GDM1 (cell line): ENCODE measurements around the gene AVEN.
A peak's percentile ranks its signal among the peaks of the same experiment; 100 is the strongest.

Experiments used
- DNase-seq: peaks from one replicate; lab custom pipeline; 2025; lab: John Stamatoyannopoulos, UW

The AVEN gene

DNA sequence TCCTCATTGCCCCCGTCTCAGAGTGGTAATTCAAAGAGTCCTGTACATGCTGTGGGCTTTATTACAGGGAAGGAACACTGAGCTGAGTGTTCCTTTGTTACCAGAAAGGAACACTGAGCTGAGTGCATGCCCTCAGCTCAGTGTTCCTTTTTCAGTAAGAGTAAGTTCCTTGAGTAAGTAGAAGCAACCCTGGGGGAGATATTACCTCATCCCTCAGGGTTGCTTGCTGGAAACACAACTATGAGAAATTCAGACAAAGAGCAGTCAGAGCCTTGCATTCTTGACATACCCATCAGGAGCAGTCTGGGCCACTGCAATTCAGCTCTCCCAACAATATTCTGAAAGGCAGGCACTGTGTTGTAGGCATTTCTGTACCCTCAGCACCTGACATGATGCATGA lies 53.7 kb downstream of the AVEN start:
- DNase-seq = no peak

DNA sequence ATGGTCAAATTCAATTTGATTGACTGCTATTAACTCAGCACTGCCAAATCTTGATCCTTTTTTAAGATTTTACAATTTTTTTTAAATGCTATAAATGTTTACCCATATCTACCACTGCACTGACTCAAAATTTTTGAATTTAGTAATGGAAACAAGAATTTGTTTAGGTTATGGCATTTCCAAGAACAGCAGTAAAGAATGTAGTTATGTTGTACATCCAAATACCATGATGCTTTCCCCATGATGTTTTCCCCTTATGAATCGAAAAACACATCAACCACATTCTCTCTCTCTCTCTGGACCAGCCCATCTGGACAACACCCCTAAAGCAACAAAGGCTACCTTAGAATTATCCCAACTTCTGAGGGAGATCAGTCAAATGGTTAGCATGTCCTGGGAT lies 56.5 kb downstream of the AVEN start:
- no peak for DNase-seq

DNA sequence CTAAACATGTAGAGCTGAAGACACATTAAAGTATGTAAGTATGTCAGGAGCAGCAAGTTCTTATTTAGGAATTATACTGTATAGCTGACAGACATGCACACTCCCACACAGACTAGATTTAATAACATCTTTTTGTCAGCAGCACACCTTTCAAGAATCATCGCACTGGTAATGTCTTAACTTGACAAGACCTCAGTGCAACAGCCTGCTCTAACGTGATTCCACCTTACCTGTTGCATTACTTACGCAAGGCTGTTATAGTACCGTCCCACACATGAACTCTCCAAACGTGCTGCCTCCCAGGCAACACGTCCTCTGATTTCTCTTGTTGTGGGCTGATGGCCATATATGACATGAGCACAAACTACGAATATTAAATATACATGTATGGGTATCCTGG lies 58.8 kb downstream of the AVEN start:
- DNase-seq = no peak

DNA sequence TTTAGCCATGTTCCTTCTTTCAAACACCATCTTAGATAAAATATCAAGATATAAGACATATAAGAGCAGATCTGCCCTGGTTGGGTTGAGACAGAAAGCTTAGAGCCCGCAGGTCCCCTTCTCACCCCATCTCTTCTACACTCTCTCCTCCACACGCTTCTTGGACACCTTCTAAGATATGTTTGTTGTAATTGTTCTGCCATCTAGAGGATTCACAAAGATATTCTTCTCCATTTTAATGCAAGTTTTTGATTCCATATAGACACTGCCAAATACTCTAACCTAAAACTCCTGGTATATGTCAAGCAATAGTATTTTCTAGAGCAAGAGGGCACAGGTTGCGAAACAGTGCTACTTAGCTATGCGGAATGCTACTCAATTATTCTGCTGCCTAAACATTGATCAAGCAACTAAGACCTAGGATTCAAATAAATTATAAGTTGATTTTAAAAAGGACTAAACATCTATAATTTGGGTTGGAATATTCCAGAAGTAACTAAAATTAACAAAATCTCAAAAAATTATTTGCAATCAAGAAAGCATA lies 63.9 kb downstream of the AVEN start:
- DNase-seq = no peak

DNA sequence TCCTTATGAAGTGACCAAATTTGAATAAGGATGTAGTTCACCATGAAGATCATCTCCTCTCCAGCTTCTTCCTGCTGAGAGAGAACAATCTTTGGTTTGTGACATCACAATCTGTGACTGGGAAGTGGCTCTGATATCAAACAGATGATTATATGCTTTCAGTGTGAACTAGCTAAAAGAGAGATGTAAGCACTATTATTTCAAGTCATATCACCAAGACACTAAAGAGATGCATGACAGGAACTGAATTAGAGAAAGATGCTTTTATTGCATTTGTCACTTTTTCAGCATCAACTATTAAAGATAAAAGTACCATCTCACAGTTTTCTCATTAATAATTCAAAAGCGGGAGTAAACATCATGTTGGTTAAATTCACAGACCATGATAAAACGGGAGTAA lies 67.2 kb downstream of the AVEN start:
- no peak for DNase-seq

DNA sequence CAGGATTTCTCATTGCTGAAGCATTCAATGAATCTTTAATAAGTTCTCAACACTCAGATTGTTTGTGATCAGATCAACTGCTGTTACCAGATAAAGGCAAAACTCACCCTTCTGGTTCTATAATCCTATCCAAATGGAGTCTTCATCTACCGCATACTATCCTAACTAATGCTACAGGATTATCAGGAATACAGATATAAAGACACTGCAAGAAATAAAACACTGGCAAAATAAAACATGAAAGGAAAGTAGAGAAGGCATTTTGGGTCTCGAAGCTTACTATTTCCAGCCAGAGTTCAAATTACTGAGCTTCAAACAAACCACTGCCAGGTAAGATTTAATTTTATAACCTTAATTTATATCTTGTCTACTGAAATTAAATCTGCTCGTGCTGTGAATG lies 70.2 kb downstream of the AVEN start:
- no peak for DNase-seq

DNA sequence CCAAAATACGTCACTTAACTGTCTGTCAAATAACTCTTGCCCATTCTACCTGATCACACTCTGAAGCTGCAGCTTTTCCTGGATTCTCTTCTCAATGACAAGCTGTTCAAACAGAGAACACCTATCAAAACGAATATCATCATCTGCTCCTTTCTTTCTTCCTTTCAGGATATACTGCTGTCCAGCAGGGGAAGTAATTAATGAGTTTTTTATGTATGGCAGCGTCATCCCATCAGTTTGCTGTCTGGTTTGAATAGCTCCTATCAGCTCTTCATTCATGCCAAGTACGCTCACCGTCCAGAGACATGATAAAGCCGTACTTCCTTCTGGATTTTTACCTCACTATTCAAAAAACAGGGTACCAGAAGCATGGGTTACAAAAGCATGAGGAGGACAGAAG lies 70.8 kb downstream of the AVEN start, which contains the start of gene CHRM5:
TSS of gene CHRM5 (plus strand) at position 274 of the 400 bp plus-strand sequence. CDS start 94,221 bp downstream, outside the sequence.
- no peak for DNase-seq

DNA sequence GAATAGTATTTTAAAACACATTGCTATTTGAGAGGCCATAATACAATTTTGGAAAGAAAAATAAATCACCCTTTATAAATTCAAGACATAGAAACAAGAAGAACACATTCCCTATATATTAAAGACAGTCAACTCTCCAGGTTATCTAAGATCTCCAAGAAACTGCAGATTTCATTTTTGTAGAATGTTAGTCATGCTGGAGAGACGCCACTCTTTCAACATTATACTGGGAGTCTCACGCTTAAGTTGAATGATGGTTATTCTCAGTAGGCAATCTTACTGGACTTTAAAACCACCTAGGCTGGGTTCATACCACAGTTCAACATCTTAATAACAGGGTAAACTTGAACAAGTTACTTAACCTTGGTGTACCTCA lies 74.4 kb downstream of the AVEN start:
- no peak for DNase-seq

DNA sequence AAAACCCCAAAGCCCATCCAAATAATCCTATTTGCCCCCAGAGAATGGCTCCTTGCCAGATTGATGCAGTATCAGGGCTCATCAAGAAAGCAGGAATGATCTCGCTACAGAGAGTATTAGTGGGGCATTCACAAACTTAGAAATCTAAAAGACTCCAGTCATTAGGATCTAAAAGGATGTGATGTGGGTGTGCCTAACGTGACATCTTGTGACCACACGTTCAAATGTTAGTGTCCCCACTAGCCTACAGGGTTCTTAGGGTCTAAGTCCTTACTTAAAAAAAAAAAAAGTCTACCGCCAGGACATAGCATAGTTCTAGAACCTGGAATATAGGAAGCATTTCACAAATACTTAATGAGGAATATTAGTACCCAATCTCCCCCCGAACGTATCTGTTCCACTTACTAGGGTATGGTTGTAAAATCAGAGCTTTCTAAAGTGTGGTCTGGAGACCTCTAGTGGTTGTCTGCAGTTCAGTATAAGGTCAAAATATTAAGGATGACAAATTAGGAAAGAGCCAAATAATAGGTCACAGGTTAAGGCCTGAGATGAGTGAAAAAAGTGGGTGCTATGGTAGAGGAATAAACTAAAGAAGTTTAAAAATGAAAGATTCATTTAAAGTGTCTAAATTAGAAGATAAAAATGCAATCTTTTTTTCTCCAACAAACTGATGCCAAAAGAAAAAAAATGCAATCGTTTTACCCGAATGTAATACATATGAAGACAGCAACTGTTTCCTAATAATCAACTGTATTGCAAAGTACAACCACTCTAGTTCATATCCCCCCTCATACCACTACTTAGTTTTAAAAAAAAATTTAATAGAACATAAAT lies 75.0 kb downstream of the AVEN start:
- DNase-seq = peak; percentile 2

DNA sequence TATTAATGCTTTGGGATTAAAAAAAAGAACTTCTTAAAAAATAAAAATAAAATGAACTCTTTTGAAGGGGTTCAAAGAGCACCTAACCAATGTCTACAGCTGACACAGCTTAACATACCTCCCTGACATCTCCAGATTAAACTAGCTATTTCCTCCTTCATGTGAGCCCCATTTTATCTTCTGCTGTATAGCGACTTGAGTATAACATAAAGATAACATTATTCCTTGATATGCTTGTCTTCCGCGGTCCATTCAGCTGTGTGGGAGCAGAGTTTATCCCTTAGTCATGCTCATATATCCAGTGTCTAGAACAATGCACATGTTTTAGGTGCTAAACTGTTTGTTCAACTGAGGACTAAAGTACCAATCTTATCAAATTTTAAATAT lies 78.5 kb downstream of the AVEN start:
- no peak for DNase-seq

DNA sequence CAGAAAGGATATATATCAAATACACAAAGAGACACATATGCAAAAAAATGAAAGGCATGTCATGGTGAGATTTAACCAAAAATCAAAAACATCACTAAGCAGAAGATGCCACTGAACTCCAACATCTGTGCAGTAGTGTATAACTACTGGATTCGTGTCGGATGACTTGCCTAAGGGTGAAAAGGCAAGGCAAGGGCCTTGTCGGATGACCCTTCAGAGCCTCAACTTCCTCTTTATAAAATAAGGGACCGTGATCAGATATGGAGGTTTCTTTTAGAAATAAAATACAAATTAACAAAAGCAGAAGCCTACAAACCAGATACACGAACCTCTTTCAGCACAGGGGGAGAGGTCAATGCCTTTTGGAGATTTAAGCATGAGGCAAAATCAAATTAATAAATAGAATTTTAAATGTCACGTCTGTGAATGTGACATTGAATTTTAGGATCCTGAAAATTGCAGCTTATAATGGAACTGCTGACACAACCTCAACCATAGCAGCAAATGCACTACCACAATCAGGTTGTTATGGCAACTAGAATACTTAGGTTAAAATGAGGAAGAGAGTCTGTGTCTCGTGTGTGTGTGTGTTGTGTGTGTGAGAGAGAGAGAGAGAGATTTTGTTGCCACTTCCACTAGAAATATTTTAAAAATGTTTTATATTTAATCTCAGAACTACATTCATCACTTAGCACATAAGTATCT lies 79.0 kb downstream of the AVEN start:
- no peak for DNase-seq

DNA sequence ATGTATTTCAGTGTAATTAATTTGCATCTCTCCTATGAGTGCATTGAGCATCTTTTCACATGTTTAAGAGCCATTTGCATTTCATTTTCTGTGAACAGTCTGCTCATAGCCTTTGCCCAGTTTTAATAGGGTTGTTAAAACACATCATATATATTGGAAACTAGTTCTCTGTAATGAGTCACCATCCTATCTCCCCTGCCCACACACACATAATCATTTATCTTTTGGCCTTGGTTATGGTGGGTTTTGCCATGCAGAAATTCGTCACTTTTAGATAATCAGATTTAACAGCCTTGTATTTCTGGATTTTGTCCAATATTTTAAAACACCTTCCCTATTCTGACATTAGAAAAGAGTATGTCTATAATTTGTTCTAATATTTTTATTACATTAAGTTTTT lies 82.6 kb downstream of the AVEN start:
- DNase-seq = no peak

DNA sequence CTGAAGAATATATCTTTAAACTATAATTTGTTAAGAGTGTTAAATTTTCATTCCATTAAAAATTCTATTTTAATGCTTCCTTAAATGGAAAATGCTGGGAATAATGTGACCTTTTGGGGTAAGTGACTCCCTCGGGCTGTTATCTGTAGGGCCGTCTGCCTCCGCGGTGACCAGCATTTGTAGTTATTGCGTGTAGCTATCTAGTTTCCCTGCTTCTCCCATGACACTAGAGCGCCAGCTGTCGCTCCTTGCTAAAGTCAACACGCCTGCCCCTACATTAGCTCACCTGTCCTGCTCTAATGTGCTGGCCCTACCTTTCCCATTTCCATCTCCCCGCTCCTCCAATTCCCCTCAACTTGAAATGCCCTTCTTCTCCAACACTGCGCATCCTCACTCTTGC lies 83.1 kb downstream of the AVEN start:
- DNase-seq = no peak

DNA sequence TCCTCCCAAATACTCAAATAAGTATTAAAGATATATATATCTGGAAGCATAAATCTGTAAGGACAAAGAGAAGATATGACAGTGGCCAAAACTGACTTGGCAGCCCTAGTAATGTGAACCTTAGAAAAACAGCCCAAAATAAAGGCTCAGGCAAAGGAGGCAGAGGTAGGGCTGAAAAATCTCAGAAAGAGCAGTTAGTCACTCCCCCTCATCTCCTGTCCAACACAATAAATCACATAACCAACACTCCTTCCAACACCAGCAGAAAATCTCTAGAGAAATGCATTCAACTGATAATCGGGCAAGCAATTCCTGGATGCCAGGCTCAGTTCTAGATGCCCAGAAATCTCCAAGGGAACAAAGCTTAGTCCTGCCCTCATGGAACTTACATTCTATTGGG lies 92.9 kb downstream of the AVEN start:
- DNase-seq = no peak

DNA sequence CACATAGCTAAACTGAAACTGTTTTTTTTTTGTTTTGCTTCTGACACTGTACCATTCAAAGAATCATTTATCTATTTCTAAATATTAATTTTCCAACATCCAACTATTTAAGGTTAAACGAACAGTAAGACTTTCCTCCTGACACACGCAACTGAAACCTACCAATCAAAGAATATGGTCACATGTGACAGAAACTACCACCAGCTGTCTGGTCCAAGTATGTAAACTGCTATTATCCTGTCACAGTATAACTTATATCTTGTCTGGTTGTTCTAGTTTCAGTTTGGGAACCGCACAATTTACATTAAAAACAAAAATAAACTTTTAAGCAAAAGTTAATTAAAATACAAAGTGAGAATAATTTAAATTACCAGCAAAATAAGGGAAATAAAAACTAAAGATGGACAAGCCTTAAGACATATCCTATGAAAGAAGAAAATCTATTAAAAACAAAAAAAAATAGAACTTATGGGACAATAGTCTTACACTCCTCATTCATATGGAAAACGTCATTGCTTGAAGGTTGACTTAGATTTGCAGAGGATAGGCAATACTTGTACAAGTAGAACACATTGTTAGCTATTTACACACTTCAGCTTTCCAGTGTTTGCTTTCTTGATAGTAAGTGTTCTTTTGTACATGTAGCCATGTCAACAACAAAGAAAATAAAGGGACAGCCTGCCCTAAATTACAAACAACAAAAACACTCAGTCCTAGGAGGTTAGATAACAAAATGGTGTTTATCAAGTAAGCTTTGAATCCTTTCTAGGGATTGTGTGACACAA lies 97.5 kb downstream of the AVEN start:
- DNase-seq = no peak

DNA sequence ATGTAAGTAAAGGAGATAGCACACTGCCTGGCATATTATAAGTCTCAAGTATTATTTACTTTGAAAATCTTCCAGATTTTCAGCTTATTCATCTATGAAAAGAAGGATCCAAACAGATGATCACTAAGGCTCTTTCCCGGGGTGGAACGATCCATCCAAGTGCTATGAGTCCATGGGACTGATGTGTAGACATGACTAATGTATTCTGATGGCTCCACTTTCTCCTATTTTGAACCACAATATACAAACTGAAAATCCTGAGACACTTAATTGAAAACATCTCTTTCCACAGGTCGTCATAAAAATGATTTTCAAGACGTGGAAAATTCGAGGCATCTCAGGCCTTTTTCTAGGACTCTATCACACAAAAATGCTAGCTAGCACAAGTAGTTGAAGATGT lies 104.1 kb downstream of the AVEN start:
- DNase-seq = no peak

DNA sequence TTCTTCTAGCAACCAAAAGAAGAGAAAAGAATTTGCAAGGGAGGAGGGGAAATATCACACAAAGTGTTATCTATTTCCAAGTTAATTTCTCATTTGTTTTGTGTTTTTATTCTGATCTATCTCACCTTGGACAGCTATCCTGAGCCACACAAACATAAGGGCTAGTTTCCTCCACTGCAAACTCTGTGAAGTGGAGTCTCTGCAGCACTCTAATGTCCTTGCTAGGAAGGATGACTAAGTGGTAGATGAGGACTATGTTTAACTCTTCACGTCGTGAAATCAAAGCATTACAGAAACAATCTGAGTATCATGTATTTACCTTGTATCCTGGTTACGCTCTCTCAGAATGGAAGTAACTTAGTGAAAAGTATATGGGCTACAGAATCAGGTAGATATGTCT lies 104.6 kb downstream of the AVEN start:
- no peak for DNase-seq

DNA sequence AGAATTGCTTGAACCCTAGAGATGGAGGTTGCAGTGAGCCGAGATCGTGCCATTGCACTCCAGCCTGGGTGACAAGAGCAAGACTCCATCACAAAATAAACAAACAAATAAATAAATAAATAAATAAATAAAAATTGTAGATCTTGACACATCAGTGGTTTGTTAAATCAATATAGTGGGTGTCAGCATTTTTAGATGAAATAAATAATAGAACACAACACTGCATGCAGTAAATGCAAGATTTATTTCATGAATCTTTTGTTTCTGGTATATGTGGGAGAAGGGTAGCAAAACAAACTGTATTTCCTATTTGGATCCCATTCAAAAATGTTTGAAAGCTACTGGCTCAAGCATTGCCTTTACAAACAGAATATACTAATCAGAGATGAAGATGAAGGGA lies 106.3 kb downstream of the AVEN start:
- no peak for DNase-seq

DNA sequence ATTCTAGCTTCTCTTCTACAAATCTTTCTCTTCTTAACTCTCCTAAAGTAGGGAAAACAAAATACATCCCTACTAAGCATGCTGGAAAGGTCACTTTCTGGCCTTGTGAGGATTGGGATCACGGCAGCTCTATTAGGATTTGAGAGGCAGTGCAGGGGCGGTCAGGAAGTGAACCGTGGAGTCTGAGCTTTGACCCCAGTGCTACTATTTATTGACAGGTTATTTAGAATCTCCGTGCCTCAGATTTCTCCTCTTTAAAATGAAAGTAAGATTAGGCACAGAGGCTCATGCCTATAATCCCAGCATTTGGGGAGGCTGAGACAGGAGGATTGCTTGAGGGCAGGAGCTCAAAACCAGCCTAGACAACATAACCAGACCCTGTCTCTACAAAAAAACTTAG lies 112.7 kb downstream of the AVEN start:
- no peak for DNase-seq

DNA sequence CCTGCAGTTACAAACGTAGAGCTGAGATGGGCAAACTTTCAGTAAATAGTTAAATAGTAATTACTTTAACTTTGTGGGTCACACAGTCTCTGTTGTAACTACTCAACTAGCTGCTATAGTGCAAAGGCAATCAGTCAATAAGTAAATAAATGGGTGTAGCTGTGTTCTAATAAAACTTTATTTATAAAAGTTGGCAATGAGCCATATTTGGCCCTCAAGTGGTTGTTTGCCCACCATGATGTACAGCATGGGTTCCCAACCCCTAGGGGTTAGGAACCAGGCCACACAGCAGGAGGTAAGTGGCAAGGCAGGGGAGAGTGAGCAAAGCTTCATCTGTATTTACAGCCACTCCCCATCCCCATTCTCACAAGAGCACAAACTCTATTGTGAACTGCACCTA lies 115.6 kb downstream of the AVEN start:
- no peak for DNase-seq

DNA sequence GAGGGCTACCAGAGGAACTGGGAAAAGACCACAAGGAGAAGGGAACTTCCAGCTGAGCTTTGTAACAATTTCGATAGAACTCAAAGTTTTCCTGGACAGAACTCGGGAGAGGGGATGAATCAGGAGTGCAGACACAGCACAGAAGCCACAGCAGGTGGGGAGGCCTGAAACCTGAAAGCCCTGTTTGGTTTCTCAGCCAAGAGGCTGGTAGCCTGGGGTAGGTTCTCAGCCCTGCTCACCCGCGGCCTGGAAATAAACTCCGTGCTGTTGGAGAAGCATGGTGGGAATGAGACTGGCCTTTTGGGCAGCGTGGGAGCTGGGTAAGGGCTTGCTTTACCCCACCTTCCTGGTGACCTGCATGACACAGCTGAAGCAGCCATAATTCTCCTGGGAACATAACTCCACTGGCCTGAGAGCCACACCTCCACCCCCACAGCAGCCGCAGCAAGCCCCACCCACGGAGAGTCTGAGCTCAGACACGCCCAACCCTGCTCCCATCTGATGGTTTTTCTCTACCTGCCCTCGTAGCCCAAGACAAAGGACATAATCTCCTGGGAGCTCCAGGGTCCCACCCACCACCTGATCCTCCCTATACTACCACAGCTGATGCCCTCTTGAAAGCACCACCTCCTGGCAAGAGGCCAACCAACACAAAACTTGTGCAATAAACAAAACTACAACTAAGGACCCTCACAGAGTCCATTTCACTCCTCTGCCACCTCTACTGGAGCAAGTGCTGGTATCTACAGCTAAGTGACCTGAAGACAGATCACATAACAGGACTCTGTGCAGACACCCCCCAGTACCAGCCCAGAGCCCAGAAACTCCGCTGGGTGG lies 123.2 kb downstream of the AVEN start:
- no peak for DNase-seq

DNA sequence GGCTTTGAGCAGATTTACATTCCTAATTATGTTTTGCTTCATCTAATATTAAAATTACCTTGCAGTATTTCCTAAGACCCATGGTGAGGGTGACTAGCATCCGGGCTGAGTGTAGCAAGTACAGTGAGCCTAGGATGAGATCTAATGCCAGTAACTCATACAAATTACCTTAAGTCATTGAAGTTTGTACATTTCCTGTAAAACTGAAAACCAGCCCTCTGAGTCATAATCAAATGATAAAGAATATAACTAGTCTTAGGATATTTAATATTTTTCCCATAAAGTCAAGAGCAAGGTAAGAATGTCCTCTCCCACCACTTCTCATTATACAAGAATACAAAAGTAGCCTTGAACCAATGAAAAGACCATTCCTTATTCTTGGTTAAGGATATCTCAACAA lies 125.5 kb downstream of the AVEN start:
- DNase-seq = no peak
